ENCODE data around the gene ITM2B.
A peak's percentile ranks its signal among the peaks of the same experiment; 100 is the strongest.

The ITM2B gene

DNA sequence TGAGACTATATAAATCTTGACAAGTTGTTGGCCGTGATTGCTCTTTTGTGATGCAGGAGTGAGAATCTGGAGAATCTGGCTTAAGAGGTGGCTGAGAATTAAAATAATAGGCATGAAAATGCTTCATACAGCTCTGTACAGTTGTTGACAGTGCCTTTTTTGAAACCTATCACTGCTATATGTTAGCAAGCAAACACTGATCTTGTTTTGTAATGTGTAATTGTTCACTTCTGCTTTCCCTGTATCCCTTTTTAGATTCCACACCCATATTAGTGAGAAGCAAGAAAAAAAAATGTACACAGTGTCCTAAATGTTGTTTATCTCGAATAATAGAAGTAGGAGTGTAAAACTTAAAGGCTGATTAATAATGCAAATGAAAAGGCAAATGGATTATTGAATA, 31.1 kb downstream of the ITM2B start:
- DNase-seq: no peak

DNA sequence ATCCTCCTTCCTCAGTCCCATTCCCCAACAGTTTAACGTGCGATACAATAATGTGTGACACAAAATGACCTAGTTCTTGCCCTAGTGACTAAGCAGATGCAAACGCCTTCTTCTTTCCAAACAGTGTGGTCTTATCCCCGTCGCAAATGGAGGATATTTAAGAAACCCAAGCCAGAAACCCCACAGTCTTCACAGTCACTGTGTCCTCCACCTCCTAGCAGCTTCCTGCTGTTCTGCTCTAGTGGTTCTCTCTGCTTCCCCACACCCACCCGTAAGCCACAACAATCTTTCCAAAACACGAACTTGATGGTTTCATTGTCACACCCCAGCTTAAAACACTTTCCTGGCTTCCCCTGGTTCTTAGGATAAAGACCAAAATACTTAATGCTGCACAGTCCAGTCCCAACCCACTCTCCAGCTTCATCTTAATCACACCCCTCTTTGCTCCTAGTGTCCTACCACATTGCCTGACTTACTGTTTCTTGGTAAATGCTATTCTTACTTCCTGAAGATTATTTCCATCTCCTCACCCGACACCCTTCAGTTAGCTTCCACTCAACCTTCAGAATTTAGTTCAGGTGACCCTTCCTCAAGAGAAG, 32.3 kb downstream of the ITM2B start:
- no peak for DNase-seq

DNA sequence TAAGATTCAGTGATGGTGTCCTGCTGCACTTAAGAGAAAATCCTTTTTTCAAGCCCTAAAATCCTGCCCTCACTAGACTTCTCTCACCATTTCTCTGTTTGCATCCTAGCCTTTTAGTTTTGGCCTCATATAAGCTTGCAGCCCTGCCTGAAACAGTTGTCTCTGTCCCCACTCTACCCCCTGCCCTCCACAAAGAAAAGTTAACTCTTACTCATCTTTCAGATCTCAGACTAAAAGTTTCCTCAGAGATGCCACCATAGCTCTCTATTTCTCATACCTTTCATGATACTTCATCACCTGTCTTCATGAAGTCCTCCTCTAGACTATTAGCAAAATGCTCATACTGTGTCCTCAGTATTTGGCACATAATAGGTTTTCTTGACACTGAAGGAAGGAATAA, 33.1 kb downstream of the ITM2B start:
- no peak for DNase-seq

DNA sequence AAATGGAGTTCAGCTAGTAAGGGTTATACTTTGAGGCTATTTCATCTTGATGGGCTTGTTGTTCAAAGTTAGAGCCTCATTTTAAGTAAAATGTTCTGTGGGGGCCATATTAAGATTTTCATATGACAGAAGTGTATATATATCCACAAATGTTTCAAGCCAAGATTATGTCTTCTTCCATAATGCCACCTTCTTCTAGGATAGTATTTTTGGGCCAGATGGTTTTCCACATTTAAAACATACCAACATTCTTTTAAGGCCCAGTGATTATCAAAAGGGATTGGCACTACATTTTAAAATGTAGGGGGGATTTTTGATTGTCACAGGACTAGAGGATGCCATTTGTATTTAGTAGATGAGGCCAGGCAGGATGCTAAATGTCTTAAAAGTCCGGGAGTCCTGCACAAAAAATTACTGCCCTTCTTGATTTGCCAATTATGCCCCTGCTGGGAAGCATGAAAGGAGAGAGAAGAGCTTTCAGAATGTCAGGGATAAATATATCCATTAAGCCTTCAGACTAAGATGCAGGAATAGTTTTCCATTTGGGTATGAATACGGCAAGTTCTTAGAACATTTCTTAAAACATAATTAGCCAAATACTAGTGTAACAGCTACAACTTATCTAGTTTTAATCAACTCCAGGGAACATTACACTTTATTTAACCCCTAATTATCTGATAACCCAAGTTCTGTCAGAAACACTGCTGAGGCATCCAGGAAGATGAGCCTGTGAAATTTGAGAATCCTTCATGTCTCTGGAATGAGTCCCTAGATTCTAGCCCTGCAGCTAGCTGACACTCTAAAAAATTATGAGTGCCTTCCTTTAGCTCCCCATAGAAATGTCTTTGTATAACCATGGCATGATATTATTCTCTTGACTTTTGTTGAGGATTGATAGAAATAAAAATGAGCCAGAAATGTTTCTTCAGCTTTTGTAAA, 34.0 kb downstream of the ITM2B start:
- DNase-seq: no peak

DNA sequence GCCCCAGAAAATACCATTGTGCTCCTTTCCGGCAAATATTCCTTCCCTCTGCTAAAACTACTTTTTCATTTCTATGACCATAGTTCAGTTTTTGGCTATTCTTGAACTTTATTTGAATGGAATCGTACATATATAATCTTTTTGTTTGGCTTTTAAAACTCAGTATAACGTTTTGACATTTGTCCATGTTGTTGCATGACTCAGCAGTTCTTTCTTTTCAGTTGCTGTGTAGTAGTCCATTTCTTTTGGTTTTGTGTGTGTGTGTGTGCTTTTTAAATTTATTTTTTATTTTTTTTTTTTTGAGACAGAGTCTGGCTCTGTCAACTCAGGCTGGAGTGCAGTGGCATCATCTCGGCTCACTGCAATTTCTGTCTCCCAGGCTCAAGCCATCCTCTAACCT, 35.0 kb downstream of the ITM2B start:
- DNase-seq: no peak

DNA sequence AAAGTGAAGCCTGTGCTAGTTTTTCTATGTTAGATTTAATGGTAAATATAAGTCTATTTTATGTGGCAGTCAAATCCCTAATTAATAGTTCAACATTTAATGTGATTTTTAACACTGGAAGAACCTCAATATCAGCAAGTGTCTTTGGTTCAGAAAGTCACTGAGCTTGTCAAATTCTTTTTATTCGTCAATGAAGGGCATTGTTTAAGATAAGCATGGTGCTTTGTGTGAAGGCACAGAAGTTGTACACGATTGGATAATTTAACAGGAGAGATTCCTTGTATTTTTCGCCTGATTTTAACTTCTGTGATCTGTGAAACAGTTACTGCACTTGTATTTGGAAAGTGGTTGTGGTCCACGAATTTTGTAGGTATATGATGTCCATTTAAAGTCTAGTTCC, 40.3 kb downstream of the ITM2B start:
- no peak for DNase-seq

DNA sequence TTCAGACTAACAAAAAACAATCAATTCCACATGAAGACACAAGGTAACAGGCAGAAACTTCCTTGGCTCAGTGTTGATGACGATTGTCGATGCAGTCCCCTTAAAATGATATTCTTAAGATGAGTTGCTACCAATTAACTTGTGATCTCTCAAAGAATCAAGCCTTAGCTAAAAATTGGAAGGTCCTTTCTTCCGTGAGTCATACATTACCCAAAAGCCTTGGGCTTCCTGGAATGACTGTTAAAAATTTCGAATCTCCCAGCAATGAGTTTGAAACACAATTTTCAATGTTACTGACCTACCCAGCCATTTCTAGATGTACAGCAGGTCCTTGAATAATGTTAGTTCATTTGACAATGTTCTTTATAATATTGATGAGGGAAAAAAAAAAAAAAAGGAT, 42.5 kb downstream of the ITM2B start:
- DNase-seq: no peak

DNA sequence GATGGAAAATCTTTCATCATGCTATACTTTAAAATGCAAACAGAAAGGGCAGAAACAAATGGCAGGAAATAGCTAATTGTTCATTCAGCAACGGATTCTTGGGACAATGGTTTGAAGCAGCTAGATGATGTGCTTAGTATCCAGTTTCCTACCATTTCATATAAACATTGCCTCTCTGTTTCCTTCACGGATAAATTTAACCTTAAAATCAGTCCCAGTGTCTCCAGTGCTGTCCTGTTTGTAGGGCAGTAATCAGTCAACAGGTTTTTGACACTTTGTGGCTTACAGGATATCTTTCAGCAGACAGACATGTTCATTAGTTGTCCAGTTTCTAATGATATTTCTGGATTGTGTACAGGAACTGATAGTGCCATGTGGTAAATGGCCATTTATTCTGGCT, 45.8 kb downstream of the ITM2B start:
- no peak for DNase-seq

DNA sequence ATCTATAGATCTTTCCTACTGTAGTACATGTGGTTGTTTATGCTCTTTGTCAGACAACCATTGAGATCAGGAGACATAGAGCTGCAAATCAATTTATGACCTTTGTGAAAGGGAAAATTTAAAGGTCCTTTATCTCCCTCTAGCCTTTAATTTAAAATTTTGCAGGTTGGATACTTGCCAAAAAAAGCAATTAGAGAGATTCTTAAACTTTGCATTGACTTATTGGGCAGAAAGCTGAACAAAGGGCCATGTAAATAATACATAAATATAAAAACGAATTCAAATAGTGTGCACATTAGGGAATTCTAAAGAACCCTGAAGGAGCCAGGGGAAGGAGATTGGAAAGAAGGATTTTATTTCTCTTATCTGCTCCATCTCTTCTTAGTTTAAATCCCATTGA, 48.5 kb downstream of the ITM2B start:
- no peak for DNase-seq

DNA sequence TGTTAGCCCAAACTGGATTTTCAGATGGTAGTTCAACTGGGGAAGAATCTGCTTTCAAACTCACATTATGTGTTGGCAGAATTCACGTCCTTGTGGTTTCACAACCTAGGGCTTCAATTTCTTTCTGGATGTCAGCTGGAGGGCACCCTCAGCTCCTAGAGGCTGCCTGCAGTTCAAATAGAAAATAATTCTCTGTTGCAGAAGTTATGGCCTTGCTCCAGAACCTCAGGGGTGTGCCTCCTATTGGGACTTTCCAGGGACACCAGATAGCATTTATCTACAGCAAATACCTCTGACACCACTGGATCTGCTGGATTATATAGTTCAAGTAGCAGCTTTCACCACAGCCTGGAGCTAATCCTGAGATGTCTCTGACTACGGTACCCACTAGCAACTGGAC, 58.7 kb downstream of the ITM2B start:
- no peak for DNase-seq

DNA sequence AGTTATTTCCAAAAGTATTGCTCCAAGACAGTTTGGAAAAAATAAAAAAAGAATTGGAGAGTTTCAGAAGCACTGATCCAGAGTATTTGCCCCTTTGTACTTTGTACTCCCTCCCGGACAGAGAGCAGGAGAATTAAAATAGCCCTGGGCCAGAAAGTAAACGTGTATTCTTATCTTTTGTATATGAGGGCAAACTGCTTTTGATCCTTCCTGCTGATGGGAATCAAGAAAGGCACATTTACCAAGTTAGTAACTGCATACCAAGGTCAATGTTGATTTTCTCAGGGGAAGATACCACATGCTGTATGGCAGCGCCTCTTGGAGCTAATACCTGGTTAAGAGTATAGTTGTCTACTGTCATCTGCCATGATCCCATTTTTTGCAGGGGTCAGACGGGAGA, 59.6 kb downstream of the ITM2B start:
- no peak for DNase-seq

DNA sequence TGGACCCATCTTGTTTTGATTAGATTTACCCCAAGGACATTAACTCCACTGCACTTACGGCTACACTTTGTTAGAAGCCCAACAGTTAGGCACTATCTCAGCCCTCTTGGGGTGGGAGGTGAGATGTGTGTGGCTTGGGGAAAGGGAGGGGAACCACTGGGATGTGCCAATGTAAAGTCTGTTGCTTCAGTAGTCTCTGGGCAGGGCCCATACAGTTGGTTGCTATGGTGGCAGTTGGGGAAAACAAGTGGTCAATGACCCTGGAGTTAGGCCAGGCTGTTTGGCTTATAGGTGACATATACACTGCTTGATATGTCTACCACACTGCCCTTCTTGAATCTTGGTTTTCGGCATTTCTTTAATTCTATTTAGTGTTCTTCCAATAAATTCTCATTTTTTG, 61.6 kb downstream of the ITM2B start:
- DNase-seq: no peak

DNA sequence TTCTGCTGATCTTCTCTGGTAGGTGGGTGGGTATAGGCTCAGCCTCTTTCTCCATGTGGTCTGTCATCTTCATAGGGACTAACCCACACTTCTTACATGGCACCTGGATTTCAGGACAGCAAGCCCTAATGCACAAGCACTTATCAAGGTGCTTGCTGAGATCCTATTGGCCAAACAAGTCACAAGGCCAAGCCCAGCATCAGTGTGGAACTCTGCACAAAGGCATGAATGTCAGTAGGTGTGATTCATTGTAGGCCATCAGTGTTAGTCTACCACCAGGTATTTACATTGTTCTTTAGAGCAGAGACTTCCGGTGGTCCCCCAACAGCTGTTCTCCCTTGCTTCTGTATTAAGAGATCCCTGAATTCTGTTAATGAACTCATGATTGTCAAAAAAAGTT, 62.3 kb downstream of the ITM2B start:
- no peak for DNase-seq

DNA sequence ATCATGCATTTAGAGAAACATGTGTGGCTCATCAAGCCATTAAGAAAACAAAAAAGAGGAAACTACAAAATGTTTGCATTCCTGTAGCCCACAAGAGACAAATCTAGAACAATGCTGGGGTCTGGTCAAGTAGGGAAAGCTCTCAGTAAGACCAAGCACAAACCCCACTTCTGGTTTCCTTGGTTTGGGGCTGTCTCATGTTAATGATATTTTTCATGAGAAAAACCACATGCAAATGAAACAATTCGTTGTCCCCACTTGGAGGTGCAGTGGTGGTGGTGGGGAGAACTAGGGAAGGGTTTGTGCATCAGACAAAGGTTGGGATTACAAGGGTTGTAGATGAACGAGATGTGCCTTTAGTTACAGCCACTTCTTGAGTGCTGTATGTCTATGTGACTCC, 63.5 kb downstream of the ITM2B start:
- DNase-seq: no peak

DNA sequence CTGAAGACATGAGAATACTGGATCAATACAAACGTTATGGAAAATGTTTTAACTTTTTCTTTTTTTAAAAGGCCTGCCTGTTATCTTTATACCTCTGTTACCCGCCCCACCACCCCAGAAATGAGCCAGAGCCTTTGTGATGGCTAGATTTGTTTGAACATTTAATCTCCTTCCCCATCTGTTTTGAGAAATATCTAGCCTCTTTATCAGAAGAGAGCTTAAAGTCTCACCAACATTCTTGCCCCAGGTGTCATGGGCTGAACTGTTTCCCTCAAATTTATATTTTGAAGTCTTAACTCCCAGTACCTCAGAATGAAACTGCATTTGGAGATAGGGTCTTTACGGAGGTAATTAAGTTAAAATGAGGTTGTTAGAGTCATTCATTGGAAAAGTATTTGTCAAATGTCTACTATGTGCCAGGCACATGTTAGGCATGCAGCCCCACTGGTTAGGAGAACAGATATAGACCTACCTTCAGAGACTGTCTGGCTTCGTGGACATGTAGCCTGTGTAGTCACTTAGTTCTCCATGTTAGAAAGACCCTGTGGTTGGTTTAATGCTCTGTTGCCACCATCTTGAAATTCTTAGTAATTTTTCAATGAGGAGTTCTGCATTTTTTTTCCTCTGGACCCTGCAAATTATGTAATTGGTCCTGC, 64.3 kb downstream of the ITM2B start:
- no peak for DNase-seq

DNA sequence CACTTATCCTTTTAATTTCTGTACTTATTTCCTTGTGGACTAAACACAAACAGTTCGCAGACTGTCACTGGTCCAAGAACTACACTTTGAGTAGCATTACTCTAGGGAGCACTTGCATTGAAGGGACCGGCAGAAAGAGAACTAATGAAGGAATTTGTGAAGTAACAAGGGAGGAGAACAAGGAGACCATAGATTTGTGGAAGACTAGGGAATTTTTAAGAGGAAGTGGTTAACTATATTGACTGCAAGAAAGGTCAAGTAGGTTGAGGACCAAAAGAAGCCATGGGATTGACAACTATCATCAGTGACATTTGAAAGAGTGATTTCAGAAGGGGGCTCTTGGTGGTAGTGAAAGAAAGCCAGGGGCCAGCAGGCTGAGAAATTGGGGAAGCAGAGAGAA, 66.6 kb downstream of the ITM2B start:
- DNase-seq: no peak

DNA sequence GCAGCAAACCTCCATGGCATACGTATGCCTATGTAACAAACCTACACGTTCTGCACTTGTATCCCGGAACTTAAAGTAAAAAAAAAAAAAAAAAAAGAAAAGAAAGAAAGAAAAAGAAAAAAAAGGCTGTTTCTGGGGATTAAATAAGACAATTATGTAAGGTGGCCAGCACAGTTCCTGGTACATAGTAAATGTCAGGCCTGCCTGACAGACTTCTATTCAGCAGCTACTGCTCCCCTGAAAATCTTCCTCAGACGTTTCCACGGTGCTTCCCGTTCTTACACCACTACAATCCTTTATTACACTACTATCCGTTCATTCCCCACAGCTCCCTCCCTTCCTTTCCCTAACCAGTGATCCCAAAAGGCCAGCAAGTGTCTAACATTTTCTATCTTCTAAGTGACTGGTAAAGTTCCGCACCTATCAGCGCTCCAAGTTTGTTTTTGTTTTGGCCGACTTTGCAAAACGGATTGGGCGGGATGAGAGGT, 69.9 kb downstream of the ITM2B start:
- DNase-seq: no peak

DNA sequence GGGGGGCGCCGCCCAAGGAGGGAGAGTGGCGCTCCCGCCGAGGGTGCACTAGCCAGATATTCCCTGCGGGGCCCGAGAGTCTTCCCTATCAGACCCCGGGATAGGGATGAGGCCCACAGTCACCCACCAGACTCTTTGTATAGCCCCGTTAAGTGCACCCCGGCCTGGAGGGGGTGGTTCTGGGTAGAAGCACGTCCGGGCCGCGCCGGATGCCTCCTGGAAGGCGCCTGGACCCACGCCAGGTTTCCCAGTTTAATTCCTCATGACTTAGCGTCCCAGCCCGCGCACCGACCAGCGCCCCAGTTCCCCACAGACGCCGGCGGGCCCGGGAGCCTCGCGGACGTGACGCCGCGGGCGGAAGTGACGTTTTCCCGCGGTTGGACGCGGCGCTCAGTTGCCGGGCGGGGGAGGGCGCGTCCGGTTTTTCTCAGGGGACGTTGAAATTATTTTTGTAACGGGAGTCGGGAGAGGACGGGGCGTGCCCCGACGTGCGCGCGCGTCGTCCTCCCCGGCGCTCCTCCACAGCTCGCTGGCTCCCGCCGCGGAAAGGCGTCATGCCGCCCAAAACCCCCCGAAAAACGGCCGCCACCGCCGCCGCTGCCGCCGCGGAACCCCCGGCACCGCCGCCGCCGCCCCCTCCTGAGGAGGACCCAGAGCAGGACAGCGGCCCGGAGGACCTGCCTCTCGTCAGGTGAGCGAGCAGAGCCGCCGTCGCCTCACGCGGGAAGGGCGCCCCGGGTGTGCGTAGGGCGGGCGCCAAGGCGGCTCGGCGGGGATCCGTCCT, 70.5 kb downstream of the ITM2B start, which contains the start of gene RB1:
Gene RB1, plus strand, starts transcription at position 393 of the 784 bp plus-strand sequence. Its CDS starts 162 bp downstream, at position 555.
- peak; percentile 71 for DNase-seq

DNA sequence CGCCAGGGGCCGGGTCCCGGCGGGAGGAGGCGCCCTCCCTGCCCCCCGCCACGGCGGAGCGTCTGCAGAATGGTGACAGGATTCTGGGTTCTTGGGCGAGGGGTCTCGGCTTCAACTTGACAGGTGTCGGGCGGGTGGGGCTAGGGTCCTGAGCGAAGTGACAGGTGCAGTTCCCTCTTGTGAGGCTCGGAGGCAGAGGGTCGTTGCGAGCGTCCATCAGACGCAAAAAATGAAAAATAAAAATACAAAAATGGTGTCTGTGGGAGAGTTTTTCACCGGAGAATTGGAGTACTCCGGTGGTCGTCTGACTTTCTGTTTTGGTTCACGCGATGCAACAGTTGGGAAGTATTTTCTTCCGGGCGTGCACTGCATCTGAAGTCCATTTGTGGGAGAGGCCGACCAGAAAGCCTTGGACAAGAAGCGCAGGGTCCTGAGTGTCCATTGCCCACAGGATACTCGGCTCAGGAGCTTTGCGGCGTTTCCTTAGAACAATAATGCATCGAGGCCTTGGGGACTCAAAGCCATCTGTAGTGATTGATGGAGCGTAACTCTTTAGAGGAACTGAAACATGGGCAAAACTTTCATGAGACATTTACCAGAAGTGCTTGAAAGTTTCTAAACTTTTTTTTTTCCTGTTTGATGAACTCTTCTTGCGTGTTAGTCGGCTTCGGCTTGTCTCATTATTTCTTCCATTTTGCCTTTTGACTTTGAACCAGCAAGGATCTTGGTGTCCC, 71.3 kb downstream of the ITM2B start:
- no peak for DNase-seq

DNA sequence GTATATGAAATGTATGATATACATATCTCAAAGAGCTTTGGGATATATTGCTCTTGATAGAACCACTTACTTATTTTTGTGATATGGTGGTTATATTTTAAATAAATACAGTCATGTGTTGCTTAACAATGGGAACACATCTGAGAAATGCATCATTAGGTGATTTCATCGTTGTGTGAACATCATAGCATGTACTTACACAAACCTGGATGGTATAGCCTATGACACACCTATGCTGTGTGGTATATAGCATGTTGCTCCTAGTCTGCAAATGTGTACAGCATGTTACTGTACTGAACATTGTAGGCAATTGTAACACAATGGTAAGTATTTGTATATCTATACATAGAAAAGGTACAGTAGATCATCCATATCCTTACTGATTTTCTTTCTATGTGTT, 78.2 kb downstream of the ITM2B start:
- no peak for DNase-seq

DNA sequence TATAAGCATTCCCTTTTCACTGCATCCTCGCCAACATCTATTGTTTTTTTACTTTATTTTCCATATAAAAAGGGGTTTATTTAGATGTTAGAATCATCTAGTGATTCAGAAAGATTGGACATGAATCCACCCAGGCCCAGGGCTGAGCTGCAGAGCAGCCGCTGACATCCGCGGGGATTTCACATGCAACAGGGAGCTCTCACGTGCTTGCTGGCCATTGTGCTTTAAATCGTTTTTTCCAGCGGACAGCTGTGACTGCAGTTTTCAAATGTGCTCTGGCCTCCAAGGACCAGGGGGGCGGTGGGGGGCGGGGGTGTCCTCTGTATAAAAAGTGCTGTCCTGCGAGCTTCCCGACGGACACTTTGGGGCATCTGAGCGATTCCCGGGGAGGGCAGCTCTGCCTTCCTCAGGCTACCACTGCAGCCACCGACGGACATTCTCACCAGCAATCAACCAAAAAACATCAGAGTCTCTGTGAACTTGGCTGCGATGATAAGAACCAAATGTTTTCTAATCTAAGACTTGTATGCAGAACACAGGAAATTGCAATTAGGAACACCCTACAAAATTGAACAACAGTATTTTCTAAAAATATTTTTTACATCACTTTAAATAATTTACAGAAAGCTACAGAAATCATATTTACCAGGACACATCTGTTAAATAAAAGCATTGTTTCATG, 83.1 kb downstream of the ITM2B start:
- no peak for DNase-seq

Data from NCI-H1105 treated with DMSO at 0.1 percent for 48 hours (cell line).